Heart right ventricle (tissue), 16 donors: ENCODE measurements around the gene IGF2BP3. TPM values are rescaled to one million over a fixed set of nuclear protein-coding genes. Genes with fewer than 3 reads are reported as not detected.

Experiments used
- ATAC-seq, 8 donors: fragments of 200-7000 bp; cut with Tn5 transposase; one replicate each; pipeline ENCODE4 v1.9.1; 2020; ENCODE audit warnings: mild to moderate bottlenecking in 8 of 8, moderate library complexity in 8 of 8, moderate number of reproducible peaks in 1 of 8
- DNase-seq, 2 donors: peaks; one replicate each; pipeline ENCODE4 v3.0.0-alpha.2; 2020
- H3K27ac ChIP-seq, 10 donors: fragments of 200-600 bp; sonication (generic) in 2 of 10; one replicate each; pipeline versions ENCODE4 v1.5.0 to v1.8.0; 2020 to 2022; ENCODE audit warnings: mild to moderate bottlenecking in 3 of 10
- H3K27me3 ChIP-seq, 7 donors: fragments of 200-600 bp; one replicate each; pipeline ENCODE4 v1.8.0; 2021 to 2022; ENCODE audit warnings: mild to moderate bottlenecking in 2 of 7
- H3K36me3 ChIP-seq, 9 donors: fragments of 200-600 bp; sonication (generic) in 1 of 9; one replicate each; pipeline versions ENCODE4 v1.5.0 to v1.8.0; 2020 to 2022; ENCODE audit warnings: mild to moderate bottlenecking in 2 of 9
- H3K4me1 ChIP-seq, 9 donors: fragments of 200-600 bp; sonication (generic) in 1 of 9; one replicate each; pipeline versions ENCODE4 v1.5.0 to v1.8.0; 2020 to 2022; ENCODE audit warnings: mild to moderate bottlenecking in 4 of 9
- H3K4me3 ChIP-seq, 10 donors: fragments of 200-600 bp; sonication (generic) in 2 of 10; one replicate each; pipeline versions ENCODE4 v1.5.0 to v1.8.0; 2020 to 2022; ENCODE audit warnings: mild to moderate bottlenecking in 7 of 10, moderate library complexity in 2 of 10
- H3K9me3 ChIP-seq, 11 donors: fragments of 200-600 bp in 10 of 11; sonication (generic) in 2 of 11; one replicate each; pipeline versions ENCODE4 v1.5.0 to v1.8.0; 2013 to 2022; ENCODE audit warnings: mild to moderate bottlenecking in 2 of 11, control low read depth in 1 of 11, moderate library complexity in 1 of 11
- WGBS, 2 donors: extraction: QIAGEN DNeasy Blood & Tissue Kit; methylation state at CpG; one replicate each; pipeline ENCODE4 v1.1.7; 2013; ENCODE audit warnings: inconsistent platforms in 1 of 2; 5-methylcytosine and 5-hydroxymethylcytosine counted together
- intact Hi-C, 10 donors: fragments of 100-400 bp; cut with DNase I; formaldehyde crosslinking; loops; one replicate each; pipeline versions ENCODE4 v1.11.1 to v1.14.2; 2022
- polyA plus RNA-seq, 2 donors: library from polyadenylated mRNA; stranded (reverse); fragments of 200-250 nt; gene quantifications; one replicate each; pipeline ENCODE4 v1.2.3, GENCODE V29; 2013
- total RNA-seq, 10 donors: library from RNA; stranded (reverse); fragmentation: NEBNext Ultra II Directional in 3 of 10; extraction: Animal tissue kit (Norgen Biotek cat#: 25700) in 3 of 10; gene quantifications; one replicate each; pipeline versions ENCODE4 v1.2.1 to v1.2.4, GENCODE V29; 2021 to 2023
- TF ChIP-seq, protein P1 (sequence below), 9 donors: fragments of 200-600 bp; sonication (generic) in 2 of 9; IDR thresholded peaks; one replicate each; pipeline versions ENCODE4 v1.5.0 to v1.8.0; 2021 to 2022; ENCODE audit warnings: antibody characterized with exemption in 9 of 9, mild to moderate bottlenecking in 5 of 9, moderate library complexity in 1 of 9
- donor health status: Arrhythmogenic right ventricular cardiomyopathy.
- donor health status: ischemic (EF 13 %, LVEDD 7.1; RV severe dilation, severe dysfunction).
- donor health status: healthy with polysubstance abuse.
- donor health status: DM: no; HTN: yes; CAD: no.
- donor health status: DM: no; HTN: no; CAD: no.
- donor health status: ischemic (EF 25% LVEDD 6.9; RV normal size, moderate dysfunction).
- donor health status: ischemic (EF 25% LVEDD 5.7; RV mildly dilated, moderate dysfunction).
- donor health status: healthy.
- donor health status: DM: yes; HTN: yes; CAD: no.
- donor health status: Ischemic cardiomyopathy.
- donor health status: ischemic (EF 35%, LVEDD 5.7; RV mildly dilated, moderate dysfunction).
- donor health status: nonischemic (EF 11% LVEDD 7.7; RV severe dilation, severe dysfunction).
- donor health status: DM: yes; HTN: yes; CAD: no.
- donor health status: PGD.
- donor health status: ischemic (EF 29% LVEDD 5.4; RV normal size, mild dysfunction).
- donor health status: nonischemic (EF 23%, LVEDD 6.1; RV moderate dilation, normal function).

The IGF2BP3 gene
- total and polyA plus RNA-seq, 12 donors = 0.16 to 0.60 (median 0.34) TPM; not detected in 8

DNA sequence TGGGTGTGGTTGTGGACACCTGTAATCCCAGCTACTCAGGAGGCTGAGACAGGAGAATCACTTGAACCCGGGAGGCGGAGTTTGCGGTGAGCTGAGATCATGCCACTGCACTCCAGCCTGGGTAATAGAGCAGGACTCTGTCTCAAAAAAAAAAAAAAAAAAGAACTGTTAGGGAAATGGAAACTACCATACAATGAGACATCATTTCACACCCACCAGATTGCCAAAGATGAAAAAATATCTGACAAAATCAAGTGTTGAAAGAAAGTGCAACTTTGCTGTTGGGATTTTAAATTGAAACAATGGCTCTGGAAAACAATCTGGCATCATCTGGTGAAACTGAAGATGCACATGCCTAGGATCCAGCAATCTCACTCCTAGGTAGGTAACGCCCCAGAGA lies 187.2 kb downstream of the IGF2BP3 start:
- intact Hi-C loops = no loop called here
- no peak for ATAC-seq
- H3K27ac ChIP-seq = no peak overlapping the region
- TF ChIP-seq, protein P1, sequence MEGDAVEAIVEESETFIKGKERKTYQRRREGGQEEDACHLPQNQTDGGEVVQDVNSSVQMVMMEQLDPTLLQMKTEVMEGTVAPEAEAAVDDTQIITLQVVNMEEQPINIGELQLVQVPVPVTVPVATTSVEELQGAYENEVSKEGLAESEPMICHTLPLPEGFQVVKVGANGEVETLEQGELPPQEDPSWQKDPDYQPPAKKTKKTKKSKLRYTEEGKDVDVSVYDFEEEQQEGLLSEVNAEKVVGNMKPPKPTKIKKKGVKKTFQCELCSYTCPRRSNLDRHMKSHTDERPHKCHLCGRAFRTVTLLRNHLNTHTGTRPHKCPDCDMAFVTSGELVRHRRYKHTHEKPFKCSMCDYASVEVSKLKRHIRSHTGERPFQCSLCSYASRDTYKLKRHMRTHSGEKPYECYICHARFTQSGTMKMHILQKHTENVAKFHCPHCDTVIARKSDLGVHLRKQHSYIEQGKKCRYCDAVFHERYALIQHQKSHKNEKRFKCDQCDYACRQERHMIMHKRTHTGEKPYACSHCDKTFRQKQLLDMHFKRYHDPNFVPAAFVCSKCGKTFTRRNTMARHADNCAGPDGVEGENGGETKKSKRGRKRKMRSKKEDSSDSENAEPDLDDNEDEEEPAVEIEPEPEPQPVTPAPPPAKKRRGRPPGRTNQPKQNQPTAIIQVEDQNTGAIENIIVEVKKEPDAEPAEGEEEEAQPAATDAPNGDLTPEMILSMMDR (IDR thresholded peaks at IDR 0.05) = no peak
- H3K27me3 ChIP-seq = no peaks in the 10 kb centered on the region
- H3K36me3 ChIP-seq = peaks cover 0 to 14% (median 0%) of the 10 kb centered on the region in 9 donors
- no peaks in the 10 kb centered on the region for H3K4me1 ChIP-seq
- DNase-seq = no peak
- 93 to 98% methylated on average over 4 of the region's 4 CpGs for WGBS, 2 donors
- H3K9me3 ChIP-seq = no peaks in the 10 kb centered on the region
- H3K4me3 ChIP-seq = no peak overlapping the region

DNA sequence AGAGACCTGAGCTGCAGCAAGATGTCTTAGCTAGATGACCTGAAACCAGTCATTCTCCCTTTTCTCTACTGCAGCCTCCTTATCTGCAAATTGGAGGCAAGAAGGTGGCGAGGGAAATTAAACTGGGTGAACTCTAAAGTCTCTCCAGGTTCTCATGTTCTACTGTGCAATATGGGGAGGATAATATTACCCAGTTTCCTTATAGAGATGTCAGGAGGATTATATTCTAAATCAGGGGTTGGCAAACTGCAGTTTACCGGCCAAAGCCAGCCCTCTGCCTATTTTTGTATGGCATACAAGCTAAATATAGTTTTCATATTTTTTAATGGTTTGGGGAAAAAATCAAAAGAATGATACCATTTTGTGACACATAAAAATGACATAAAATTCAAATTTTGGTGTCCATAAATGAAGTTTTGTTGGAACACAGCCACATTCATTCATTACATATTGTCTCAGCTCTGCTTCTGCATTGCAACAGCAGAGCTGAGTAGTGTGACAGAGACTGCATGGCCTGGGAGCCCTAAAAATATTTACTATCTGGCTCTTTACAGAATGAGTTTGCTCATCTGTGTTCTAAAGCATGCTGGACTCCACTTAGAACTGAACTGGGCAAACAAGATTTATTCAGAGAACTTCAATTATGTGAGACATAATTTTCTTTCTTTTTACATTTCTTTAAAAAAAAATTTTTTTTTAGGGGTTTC lies 190.3 kb downstream of the IGF2BP3 start:
- DNase-seq = no peak
- intact Hi-C loops = loop anchor here in 5 of 10 donors (5.0 to 10.0 kb wide), 5 partner anchors 175 to 435 kb away; partner anchors contain the start of genes STK31 (in 2 of the 5) and KLHL7 (in 1 of the 5)
- no peak overlapping the region for H3K27ac ChIP-seq
- no peaks in the 10 kb centered on the region for H3K27me3 ChIP-seq
- no peak for ATAC-seq
- H3K4me1 ChIP-seq = no peaks in the 10 kb centered on the region
- peaks cover 0 to 26% (median 0%) of the 10 kb centered on the region in 9 donors for H3K36me3 ChIP-seq
- no peaks in the 10 kb centered on the region for H3K9me3 ChIP-seq
- 83 to 90% methylated on average over 2 of the region's 2 CpGs for WGBS, 2 donors
- TF ChIP-seq, protein P1 (IDR thresholded peaks at IDR 0.05) = no peak
- H3K4me3 ChIP-seq = no peak overlapping the region

DNA sequence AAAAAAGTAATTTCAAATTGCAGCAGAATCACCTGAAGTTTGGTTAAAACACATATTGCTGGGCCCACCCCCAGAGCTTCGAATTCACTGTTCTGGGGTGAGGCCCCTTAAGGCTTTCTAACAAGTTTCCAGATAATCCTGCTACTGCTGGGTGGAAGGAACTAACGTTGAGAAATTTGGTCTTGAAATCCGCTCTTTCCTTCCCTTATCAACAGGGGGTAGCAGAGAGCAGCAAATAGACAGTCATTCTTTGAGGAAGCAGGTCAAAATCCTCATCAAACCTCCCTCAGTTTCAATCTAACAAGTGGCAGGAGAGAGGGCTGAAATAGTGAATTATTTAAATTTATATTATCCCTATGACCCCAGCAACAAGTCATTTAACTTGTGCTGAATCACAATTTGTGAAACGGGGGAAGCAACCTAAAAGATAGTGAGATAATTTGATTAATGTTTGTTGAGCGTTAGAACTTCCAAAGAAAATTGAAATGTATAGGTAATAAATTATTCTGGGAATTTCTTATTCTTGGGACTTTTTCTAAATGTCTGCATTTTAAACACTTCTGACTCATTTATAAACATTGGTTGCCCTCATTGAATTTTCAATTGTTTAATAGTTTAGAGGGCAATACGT lies 192.8 kb downstream of the IGF2BP3 start:
- Histone ChIP-seq H3K27ac (no peak overlapping the region), H3K9me3 (no peaks in the 10 kb centered on the region), H3K27me3 (no peaks in the 10 kb centered on the region), H3K4me3 (no peak overlapping the region), H3K36me3 (peaks cover 0 to 38% (median 10%) of the 10 kb centered on the region in 9 donors), H3K4me1 (peaks cover 0 to 8% (median 0%) of the 10 kb centered on the region in 9 donors)
- intact Hi-C loops = loop anchor here in 6 of 10 donors (1.0 to 10.0 kb wide), 7 partner anchors 173 to 437 kb away; partner anchors contain the start of genes STK31 (in 2 of the 6) and KLHL7 (in 1 of the 6)
- ATAC-seq (peak in 5 of 8 donors; percentile 25 to 66 (median 34)), DNase-seq (peak in 1 of 2 donors; percentile 18)
- 36 to 37% methylated on average over 6 of the region's 6 CpGs for WGBS, 2 donors
- TF ChIP-seq, protein P1 (IDR thresholded peaks at IDR 0.05) = peak; percentile 34 to 79 (median 70)

DNA sequence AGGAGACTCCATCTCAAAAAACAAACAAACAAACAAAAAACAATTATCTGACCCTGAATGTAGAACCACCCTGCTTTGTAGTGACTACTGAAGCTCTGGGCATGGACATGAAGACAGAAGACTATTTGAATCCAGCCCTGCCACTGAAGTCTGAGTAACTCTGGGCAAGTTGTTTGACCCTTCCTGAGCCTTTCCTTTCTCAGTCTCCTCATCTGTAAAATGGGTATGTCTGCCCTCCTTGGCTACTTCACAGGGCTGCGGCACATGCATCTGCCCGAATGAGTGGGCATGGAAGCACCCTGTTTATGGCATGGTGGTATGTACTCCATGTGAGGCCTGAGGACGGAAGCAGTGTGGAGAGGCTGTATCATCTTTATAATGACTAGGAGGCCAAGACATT lies 193.3 kb downstream of the IGF2BP3 start:
- intact Hi-C loops = loop anchor here in 6 of 10 donors (1.0 to 10.0 kb wide), 7 partner anchors 172 to 438 kb away; partner anchors contain the start of genes STK31 (in 2 of the 6) and KLHL7 (in 1 of the 6)
- WGBS, 2 donors = 88 to 89% methylated on average over 3 of the region's 3 CpGs
- TF ChIP-seq, protein P1 (IDR thresholded peaks at IDR 0.05) = no peak
- DNase-seq (no peak), ATAC-seq (peak in 2 of 8 donors; percentile 19 to 55)
- Histone ChIP-seq H3K9me3 (no peaks in the 10 kb centered on the region), H3K4me3 (no peak overlapping the region), H3K4me1 (peaks cover 0 to 8% (median 0%) of the 10 kb centered on the region in 9 donors), H3K36me3 (peaks cover 0 to 42% (median 10%) of the 10 kb centered on the region in 9 donors), H3K27ac (no peak overlapping the region), H3K27me3 (no peaks in the 10 kb centered on the region)
